Neural crest cell (in vitro differentiated cells): Measurements from ENCODE around the gene DNAJC2. TPM values are rescaled to one million over a fixed set of nuclear protein-coding genes. Genes with fewer than 3 reads are reported as not detected.
"Not testable (repeated sequence)": the region's sequence is repeated elsewhere in the genome, so short reads cannot be mapped to it uniquely, and the experiment has no call there.

Source experiments
- DNase-seq: peaks from one replicate; pipeline ENCODE4 v3.0.0; 2021; ENCODE audit warnings: low read depth, mixed read lengths, low spot score
- H3K27ac Mint-ChIP-seq: one replicate; pipeline ENCODE4 v1.8.0; 2021; ENCODE audit warnings: mild to moderate bottlenecking, mixed read lengths; ENCODE audit not compliant: unreplicated experiment
- H3K27me3 Mint-ChIP-seq: 2 replicates; pipeline ENCODE4 v1.8.0; 2021; ENCODE audit warnings: low read depth, mild to moderate bottlenecking, mixed read lengths
- H3K36me3 Mint-ChIP-seq: 2 replicates; pipeline ENCODE4 v1.8.0; 2021; ENCODE audit warnings: low read depth, mild to moderate bottlenecking, mixed read lengths
- H3K4me1 Mint-ChIP-seq: 2 replicates; pipeline ENCODE4 v1.8.0; 2021; ENCODE audit warnings: mixed read lengths
- H3K4me3 Mint-ChIP-seq: one replicate; pipeline ENCODE4 v1.8.0; 2021; ENCODE audit warnings: mild to moderate bottlenecking, mixed read lengths
- H3K9me3 Mint-ChIP-seq: 2 replicates; pipeline ENCODE4 v1.8.0; 2021; ENCODE audit warnings: mixed read lengths
- CTCF ChIP-seq: fragments of 200-600 bp; sonication (generic); conservative IDR thresholded peaks from 2 replicates; pipeline ENCODE4 v1.5.0; 2021; ENCODE audit warnings: antibody characterized with exemption, mild to moderate bottlenecking
- total RNA-seq: library from RNA; stranded (reverse); gene quantifications from 2 replicates; pipeline ENCODE4 v1.2.1, GENCODE V29; 2021

Gene DNAJC2
- total RNA-seq, 1 donor from 2014 or later = 28.9 TPM

GRCh38 chr7:103296901-103297836 is 47.4 kb downstream of the DNAJC2 start, which contains the start of gene PMPCB:
Gene PMPCB, plus strand, starts transcription at chr7:103297435. Its CDS starts 25 bp downstream, at chr7:103297460.
- DNase-seq = peak; percentile 97
- peaks cover 26% of the 10 kb centered on the region for H3K4me1 Mint-ChIP-seq
- H3K27me3 Mint-ChIP-seq = peaks cover 3% of the 10 kb centered on the region
- peak within 1 kb of the TSS; percentile 90 for H3K27ac Mint-ChIP-seq
- no peaks in the 10 kb centered on the region for H3K9me3 Mint-ChIP-seq
- peak within 1 kb of the TSS; percentile 86 for H3K4me3 Mint-ChIP-seq
- H3K36me3 Mint-ChIP-seq = peaks cover 4% of the 10 kb centered on the region
- TF ChIP-seq CTCF = peak; percentile 94

DNA sequence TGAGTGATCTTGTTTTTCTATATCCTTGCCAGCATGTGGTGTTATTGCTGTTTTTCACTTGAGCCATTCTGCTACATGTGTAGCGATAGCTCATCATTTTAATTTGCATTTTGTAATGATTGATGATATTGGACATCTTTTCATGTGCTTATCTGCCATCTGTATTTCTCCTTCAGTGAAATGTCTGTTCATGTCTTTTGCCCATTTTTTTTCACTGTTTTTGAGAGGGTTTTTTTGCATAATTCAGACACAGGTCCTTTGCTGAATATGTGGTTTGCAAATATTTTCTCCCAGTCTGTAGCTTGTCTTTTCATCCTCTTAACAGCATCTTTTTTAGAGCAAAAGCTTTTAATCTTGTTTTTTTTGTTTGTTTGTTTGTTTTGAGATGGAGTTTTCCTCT is 51.0 kb downstream of the DNAJC2 start:
- Mint-ChIP-seq H3K4me1 (peaks cover 26% of the 10 kb centered on the region), H3K4me3 (no peak overlapping the region), H3K27ac (no peak overlapping the region), H3K36me3 (no peaks in the 10 kb centered on the region), H3K27me3 (peaks cover 8% of the 10 kb centered on the region), H3K9me3 (no peaks in the 10 kb centered on the region)
- no peak for TF ChIP-seq CTCF
- DNase-seq = no peak

GRCh38 chr7:103292122-103292521 is 52.4 kb downstream of the DNAJC2 start:
- Mint-ChIP-seq H3K4me3 (peak overlapping the region; percentile 11), H3K4me1 (peaks cover 16% of the 10 kb centered on the region), H3K36me3 (no peaks in the 10 kb centered on the region), H3K9me3 (no peaks in the 10 kb centered on the region), H3K27ac (no peak overlapping the region), H3K27me3 (peaks cover 12% of the 10 kb centered on the region)
- no peak for DNase-seq
- TF ChIP-seq CTCF = no peak

- TF ChIP-seq CTCF = peak; percentile 40
- peaks cover 48% of the 10 kb centered on the region for H3K27me3 Mint-ChIP-seq
- H3K9me3 Mint-ChIP-seq, H3K27ac Mint-ChIP-seq, DNase-seq, H3K36me3 Mint-ChIP-seq: not testable (repeated sequence)
- H3K4me1 Mint-ChIP-seq = peaks cover 16% of the 10 kb centered on the region
- H3K4me3 Mint-ChIP-seq = peak overlapping the region; percentile 56
Measured at GRCh38 chr7:103282802-103283427, 61.7 kb downstream of the DNAJC2 start.

- Mint-ChIP-seq H3K4me3 (peak overlapping the region; percentile 87), H3K27me3 (peaks cover 38% of the 10 kb centered on the region), H3K4me1 (peaks cover 16% of the 10 kb centered on the region)
- H3K9me3 Mint-ChIP-seq, H3K36me3 Mint-ChIP-seq, H3K27ac Mint-ChIP-seq: not testable (repeated sequence)
- peak; percentile 8 for DNase-seq
Measured at GRCh38 chr7:103280803-103281155, 63.8 kb downstream of the DNAJC2 start.

- not testable (repeated sequence) for H3K9me3 Mint-ChIP-seq, H3K36me3 Mint-ChIP-seq
- Mint-ChIP-seq H3K4me3 (peak overlapping the region; percentile 87), H3K27me3 (peaks cover 34% of the 10 kb centered on the region), H3K4me1 (peaks cover 16% of the 10 kb centered on the region), H3K27ac (peak overlapping the region; percentile 98)
- peak; percentile 57 for DNase-seq
Measured at GRCh38 chr7:103279963-103280802, 64.4 kb downstream of the DNAJC2 start.

DNA sequence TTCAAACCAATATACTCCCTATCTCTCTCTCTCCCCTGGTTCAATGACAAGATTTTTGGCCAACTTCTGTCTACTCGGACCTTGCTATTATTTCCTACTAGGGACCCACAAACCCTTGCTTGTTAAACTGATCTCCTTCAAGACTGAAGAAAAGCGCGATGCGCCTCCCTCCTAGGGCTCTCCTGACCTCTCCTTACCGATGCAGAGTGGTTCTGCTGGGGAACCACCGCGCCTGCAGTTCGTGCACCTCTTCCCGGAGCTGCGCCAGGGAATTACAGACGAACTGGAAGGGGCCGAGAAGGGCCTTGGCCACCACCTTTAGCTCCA is 65.0 kb downstream of the DNAJC2 start:
- not testable (repeated sequence) for H3K36me3 Mint-ChIP-seq, H3K9me3 Mint-ChIP-seq
- peaks cover 34% of the 10 kb centered on the region for H3K27me3 Mint-ChIP-seq
- H3K27ac Mint-ChIP-seq = peak overlapping the region; percentile 23
- peaks cover 16% of the 10 kb centered on the region for H3K4me1 Mint-ChIP-seq
- DNase-seq = peak; percentile 18
- H3K4me3 Mint-ChIP-seq = peak overlapping the region; percentile 87

- H3K4me1 Mint-ChIP-seq = peaks cover 16% of the 10 kb centered on the region
- DNase-seq, H3K36me3 Mint-ChIP-seq, H3K9me3 Mint-ChIP-seq, H3K27ac Mint-ChIP-seq: not testable (repeated sequence)
- H3K27me3 Mint-ChIP-seq = peaks cover 34% of the 10 kb centered on the region
- peak overlapping the region; percentile 47 for H3K4me3 Mint-ChIP-seq
Measured at GRCh38 chr7:103278195-103278594, 66.4 kb downstream of the DNAJC2 start.

DNA sequence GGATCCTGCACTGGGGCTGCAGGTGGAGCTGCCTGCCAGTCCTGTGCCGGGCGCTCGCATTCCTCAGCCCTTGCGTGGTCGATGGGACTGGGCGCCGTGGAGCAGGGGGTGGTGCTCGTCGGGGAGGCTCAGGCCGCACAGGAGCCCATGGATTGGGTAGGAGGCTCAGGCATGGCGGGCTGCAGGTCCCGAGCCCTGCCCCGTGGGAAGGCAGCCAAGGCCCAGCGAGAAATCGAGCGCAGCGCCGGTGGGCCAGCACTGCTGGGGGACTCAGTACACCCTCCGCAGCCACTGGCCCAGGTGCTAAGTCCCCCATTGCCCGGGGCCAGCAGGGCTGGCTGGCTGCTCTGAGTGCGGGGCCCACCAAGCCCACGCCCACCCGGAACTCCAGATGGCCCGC is 69.7 kb downstream of the DNAJC2 start:
- H3K36me3 Mint-ChIP-seq, H3K4me3 Mint-ChIP-seq, DNase-seq, H3K27me3 Mint-ChIP-seq, H3K4me1 Mint-ChIP-seq, H3K27ac Mint-ChIP-seq, H3K9me3 Mint-ChIP-seq: not testable (repeated sequence)
